HG02884 (cell line): ENCODE measurements around the gene MCTP2.

Experiments
- ATAC-seq: cut with Tn5 transposase; IDR thresholded peaks from one replicate; pipeline ENCODE4 v1.9.1; 2021; ENCODE audit warnings: mild to moderate bottlenecking, moderate library complexity; ENCODE audit not compliant: unreplicated experiment

The MCTP2 gene

DNA sequence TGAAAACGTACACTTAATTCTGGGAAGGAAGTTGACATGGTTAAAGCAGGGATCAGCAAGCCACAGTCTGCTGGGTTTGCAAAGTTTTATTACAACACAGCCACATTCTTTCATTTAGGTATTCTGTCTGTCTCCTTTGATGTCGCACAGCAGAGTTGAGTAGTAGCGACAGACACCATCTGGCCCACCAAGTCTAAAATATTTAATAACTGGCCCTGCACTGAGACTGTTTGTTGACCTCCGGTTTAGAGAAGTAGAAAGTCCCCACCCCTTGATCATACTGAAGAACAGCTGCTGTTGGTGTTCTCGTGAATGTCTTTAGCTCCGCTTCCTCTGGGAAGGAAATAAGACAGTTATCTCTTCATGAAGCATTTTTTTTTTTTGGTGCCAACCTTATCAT is 66.2 kb downstream of the MCTP2 start:
- ATAC-seq: no peak

DNA sequence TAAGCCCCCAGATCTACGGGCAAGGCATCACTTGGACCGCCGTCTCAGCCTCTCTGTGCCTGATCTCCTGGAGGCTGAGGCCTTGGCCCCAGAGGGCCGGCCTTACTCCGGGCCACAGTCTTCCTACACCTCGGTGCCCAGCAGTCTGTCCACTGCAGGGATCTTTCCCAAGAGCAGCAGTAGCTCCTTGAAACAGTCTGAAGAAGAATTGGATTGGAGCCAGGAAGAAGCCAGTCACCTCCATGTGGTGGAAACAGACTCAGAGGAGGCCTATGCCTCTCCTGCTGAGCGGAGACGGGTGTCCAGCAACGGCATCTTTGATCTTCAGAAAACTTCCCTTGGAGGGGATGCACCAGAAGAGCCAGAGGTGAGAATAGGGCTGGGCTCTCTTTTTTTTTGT is 67.0 kb downstream of the MCTP2 start:
- no peak for ATAC-seq

DNA sequence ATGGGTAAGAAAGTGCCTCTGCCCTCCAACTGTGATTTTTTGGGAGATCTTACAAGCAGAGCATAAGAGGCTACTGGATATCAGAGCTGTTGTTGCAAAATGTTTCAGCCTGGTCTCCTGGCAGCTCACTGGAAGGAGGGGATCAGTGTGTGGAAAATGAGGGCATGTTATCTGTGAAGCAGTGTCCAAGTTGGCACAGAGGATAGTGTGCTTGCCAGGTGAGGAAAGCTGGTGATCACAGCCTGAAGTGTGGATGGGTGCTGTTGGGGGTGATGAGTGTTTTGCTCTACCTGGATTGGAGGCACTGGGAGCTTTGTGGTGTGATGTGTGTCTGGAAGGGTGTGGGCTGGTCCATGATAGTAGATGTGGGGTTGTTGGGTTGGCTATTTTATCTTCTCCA is 69.3 kb downstream of the MCTP2 start:
- no peak for ATAC-seq

DNA sequence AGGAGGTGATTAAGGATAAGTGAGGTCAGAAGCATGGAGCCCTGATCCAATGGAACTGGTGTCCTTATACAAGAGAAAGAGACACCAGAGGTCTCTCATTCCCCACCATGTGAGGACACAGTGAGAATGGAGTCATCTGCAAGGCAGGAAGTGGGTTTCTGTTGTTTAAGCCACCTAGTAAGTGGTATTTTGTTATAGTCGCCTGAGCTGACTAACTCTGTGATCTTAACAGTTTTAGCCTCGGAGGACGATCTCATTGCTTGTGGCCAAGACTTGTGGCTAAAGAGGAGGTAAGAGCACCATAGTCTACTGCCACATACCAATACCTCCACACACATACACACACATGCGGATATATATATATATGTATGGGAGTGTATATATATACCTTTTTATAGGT is 73.8 kb downstream of the MCTP2 start:
- ATAC-seq: peak; percentile 39

DNA sequence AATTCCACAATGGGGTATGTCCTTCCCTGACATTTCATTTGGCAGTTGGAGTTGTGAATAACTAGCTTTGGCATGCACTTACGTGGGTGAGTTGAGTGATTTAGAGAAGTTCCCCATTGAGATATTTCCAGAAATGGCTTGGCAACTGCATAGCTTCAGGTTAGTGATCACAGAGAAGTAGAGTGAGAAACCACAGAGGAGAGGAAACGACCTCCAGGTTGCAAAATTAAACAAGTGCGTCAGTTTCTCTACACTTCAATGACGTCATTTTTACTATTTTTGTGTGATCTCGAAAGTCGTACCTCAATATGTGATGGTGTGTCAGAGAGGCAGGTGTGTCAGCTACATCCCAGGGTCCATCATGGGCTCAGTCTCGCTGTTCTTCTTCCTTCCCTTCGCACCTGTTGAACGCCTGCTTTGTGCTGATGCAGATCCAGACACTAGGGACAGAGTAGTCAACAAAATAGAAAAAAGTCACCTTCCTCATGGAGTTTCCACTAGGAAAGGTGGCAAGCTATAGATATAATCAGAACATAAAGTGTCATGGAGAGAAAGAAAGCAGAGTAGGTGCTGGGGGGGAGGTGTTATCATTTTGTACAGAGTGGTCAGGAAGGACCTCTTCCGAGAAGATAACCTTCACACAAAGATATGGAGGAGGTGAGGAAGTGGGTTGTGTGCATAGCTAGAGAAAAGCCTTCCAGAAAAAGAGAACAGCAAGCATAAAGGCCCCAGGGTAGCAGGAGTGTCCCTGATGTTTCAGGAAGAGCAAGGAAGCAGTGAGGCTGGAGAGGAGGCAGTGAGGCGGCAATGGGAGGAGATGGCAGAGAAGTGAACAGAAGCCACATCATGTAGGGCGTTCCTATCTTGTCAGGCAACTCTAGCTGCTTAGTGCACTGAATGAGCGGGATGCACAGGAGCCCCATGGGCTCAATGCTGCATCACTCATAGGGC is 75.6 kb downstream of the MCTP2 start:
- peak; percentile 87 for ATAC-seq

DNA sequence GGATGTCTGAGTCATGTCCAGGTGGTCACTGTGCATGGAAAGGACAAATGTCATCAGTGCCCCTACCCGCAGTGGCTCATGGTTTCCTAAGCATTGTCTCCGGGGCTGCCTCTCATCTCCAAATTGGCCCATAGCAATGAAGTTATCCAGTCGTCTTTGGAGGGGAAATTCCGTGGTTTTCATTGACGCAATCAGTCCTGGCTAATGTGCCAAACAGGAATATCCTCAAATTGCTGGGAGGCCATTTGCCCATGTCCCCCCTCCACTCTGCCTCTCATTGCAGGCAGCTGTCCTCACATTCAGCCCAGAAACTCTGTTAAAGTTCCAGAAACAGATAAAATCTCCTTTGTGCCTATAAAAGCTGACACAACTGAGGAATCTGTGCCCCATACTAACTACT is 81.6 kb downstream of the MCTP2 start:
- ATAC-seq: no peak

DNA sequence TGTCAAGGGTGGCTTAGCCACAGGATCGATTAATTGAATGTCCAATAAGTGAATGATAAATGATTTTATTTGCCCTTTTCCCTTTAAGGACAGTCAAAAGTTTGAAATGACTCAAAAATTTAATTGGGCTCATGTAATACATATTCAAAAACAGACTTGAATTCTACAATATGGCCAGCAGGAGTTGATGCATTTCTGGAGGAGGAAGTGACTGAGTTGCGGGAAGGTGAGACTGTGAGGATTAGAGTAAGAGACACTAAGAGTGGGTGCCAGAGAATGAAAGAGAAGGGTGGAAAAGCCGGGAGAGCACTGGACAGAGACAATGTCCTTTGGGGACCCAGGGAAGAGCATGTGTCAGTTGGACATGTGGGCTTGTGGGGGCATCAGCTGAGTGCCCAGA is 83.3 kb downstream of the MCTP2 start:
- ATAC-seq: no peak

DNA sequence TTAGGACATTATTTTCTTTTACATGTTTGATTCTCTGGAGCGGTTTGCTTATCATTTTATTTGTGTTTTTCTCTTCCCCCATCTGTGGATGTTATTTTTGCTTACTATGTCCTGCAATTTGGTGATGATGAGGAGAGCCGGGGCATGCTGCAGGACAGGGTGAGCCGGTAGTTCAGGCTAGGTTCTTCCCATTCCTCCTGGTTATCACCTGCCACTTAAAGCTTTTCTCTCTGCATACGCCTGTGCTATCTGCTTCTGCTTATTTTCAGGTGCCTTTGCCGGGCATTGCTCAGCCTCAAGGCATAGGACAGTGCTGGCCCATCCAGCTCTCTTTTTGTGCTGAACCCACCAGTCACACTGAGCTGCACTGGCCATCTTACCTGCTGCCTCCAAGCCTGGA is 85.8 kb downstream of the MCTP2 start:
- no peak for ATAC-seq

DNA sequence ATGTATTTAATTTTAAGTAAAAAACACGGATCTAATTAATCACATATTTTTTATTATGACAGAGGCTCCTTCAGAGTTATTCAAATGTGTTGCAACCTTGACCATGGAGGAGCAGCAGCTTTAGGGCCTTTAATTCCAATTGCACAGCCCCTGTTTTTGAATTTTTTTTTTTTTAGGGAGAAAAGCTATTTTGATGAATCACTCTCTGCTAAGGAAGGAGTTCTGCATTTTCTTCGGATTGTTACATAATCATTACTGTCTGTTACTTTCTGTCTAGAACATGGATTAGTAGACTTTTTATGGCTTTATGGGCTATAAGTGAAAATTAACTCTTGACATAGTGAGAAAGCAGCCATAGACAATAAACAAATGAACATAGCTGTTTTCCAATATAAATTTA is 90.8 kb downstream of the MCTP2 start:
- no peak for ATAC-seq

DNA sequence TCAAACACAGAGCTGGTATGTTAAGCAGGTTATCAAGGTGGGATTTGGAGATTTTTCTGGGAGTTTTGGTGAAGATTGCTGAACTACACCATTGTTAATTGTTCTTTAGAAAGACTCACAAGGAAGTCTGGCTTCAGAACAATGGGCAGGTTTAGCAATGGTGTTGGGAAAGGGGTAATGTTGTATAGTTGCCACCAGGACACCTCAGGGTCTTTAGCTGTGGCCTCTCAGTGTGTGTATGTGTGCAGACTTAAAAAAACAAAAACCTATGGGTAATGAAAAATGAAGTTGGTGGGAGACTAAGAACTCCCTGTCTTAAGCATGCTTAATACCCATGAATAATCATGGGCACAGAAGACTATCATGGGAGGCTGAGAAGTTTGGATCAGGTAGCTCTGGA is 91.7 kb downstream of the MCTP2 start:
- ATAC-seq: no peak

DNA sequence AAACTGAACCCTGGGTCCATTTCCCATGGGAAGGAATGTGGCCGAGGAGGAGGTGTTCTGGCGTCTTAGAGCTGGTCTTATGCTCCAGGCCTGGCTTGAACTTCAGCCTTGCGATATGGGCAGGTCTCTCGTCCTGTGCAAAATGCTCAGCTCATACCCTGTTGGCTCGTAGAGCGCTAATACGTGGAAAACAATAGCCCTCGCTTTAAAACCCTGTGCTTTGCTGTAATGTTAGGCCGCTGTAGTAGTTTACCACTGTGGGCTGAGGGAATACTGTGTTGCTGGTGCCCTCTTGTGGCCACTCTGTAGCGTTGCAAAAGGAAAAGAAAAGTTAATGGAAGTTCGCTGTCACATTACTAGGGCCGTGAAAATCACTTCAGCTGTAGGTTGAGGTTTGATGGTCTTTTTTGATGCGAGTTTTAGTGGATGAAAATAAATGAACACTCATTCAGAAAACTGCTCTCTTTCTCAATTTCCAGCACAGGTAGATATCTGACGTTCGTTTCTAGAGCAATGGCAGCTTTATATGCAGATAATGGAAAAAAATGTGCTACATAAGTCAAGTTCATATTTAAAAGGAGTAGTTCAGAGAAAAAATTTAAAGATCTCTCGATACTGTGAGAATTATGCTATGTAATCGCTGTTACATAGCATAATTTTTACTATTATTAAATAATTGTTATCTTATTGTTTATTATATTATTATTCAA is 92.9 kb downstream of the MCTP2 start:
- ATAC-seq: peak; percentile 87

DNA sequence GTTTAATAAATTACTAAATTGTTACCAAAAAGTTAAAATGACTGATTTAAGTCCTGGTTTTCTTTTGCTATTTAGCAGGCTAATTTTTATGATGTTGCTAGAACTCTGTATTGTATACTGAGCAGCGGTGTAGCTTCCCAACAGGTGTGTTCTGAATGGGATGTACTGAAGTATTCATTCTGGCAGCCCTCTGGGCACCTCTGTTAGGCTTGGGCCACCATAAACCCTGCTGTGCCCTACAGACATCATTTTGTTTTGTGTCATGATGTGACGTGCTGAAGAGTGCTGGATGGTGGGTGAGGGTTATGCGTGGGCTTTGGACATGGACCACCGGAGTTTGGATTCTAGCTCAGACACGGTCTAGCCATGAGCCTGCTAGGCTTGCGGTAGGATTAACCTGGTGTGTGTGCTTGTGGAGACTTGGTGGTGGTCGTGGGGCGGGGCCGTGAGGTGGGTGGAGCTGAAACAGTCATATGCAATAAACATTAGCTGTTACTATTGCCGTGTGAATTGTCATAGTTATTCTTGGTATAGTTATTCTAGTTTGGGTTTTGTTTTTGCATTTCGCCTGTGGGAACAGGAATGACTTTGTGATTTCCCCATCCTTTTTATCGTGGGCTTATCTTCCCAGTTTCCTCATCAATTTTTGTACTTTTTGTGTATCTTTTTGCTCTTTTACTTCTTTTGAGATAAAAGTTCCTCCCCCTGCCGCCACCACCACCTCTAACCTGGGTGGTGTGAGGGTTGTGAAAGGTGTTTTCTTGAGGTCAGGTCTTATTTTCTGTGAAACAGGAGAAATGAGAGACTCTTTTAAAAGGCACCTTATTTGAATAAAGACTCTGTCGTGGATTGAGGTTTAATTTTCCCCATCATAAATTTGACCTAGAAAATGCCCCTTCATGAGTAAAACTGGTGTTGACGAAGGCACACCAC is 93.7 kb downstream of the MCTP2 start:
- no peak for ATAC-seq

DNA sequence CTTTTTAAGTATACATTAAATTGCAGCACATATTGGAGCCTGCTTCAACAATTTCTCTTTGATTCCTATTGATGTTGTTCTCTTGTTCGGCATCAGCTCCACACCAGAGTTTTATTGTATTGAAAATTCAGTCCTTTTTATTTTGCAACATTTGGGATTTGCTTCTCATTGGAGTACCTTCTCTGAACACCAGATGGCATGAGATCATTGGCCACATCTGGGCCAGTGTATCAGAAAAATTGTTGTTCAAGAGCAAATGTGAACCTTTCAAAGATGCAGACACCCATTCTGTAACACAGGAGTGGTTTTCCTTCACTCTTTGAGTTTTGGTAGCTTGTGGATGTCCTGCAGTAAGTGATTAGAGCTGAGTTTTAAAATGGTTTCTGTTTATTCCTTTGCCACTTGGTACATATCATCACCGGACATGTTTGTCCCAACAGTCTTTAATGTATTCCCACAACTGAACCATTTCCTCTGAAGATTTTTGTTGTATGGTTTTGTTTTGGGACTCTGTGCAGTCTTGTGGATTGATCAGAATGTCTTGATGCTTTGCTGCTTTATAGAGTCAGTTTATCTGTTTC is 96.1 kb downstream of the MCTP2 start:
- peak; percentile 46 for ATAC-seq

DNA sequence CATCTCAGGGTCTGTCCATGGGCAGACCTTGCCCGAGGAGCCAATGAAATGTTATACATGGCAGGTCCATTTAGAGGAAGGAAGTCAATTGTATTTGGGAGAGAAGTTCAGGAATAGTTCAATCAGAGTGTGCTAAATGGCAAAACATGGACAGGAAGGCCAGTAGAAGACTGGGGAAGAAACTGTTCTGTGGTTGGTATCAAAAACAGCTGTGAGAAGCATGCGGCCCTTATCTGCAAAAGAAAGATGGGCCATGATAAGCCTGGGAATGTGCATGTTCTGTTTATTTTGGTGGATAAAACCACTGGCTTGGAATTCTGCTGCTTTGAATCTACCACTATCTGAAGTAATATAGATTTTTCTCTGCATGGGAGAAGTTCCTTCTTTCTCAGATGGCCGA is 100.4 kb downstream of the MCTP2 start:
- ATAC-seq: no peak

DNA sequence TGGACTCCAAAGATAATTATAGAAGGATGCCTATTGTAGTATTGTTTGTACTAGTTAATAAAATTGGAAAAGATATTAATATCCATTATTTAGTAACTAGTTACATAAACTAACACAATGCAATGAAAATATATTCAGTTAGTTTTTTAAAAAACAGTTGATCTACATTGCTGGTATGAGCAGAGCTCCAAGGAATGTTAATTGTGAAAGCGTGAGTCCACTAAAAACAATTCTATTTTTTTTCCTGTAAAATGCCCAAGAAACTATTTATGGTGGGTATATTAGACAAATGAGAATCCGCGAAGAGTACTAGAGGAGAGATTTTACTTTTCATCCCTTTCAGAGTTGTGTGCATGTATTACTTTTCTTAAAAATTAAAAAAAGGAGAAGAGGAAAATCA is 104.3 kb downstream of the MCTP2 start:
- no peak for ATAC-seq

DNA sequence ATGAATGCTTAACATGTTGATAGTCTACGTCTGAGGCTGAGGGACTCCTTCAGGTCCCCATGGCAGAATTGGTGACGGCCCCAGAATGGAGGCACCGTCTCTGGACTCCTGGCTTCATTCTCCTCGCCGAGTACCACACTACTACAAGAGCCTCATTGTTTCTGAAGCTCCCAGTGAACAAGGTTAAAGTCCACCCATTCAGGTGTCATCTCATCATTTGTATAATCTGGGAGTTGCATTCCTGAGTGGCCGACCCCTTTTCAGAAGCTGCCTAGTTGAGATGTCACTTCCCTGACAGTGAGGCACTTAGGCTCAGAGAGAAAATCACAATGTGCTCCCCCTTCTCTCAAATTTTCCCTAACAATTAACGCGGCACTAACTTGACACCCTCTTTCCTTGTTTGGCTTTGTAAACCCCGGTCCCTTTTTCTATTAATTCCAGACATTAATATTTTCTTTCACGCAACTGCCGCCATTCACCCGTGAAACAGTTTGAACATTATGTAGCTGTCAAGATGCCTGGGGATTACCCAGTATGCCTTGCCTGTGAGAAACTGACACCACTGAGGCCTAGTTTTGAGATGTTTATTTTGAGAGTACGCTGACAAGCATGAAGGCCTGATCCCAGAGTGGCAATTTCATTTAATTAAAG is 105.6 kb downstream of the MCTP2 start:
- ATAC-seq: no peak

DNA sequence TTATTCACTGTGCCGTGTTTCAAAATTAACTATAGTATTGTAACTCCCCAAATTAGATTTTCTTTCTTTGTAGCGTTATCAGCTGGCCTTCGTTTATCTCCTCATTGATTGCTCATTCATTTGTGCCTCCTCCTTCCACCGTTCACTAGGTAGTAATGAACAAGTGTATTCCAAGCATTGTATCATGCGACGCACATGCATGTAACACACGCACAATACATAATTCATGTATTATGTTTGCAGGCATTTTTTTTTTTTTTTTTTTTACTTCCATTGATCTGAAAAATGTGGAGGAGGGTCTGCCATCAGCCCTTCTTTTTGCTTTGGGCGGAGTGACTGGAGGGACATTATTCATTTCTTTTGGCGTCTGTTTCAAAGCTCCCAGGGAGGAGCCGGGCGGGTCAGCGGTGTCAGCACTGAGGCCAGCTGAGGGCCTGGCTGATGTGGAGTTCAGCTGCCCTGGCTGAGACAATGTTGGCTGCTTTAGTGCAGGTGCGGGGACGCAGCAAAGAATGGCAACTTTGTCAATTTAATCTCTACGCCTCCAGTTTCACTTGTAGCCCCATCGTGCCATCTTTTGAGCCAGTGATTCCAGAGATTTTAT is 107.0 kb downstream of the MCTP2 start:
- ATAC-seq: no peak

DNA sequence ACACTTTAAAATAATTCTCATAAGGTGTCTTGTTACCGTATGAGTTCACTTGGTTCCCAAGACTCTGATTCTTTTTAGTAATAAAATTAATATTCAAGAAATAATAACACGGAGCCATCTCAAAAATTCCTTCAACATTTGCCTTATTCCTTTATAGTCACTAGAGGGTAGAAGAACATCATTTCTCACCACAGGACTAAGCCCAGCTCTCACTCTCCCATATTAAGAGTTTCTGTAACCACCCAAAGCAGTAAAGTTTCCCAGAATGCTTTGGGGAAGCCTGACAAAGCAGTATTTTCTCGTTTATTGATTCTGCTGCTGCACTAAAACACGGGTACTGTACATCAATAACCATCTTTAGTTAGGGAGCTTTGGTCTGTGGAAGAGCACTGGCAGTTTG is 114.9 kb downstream of the MCTP2 start:
- ATAC-seq: no peak

DNA sequence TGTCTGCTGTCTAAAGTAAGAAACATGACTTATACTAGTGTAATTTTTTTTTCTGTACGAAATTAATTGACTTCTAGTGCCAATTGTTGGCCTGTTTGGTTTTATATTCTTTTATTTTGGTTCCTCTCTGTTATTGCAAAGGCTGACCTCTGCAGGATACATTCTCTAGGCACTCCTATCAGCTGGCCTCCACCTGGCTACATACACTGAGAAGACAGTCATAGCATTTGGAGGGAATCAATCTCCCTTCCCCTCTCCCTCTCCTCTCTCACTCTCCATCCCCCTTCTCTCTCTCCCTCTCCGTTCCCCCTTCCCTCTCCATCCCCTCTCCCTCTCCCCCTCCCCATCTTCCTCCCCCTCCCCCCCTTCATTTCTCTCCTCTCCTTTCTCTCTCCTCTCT is 116.7 kb downstream of the MCTP2 start:
- ATAC-seq: no peak

DNA sequence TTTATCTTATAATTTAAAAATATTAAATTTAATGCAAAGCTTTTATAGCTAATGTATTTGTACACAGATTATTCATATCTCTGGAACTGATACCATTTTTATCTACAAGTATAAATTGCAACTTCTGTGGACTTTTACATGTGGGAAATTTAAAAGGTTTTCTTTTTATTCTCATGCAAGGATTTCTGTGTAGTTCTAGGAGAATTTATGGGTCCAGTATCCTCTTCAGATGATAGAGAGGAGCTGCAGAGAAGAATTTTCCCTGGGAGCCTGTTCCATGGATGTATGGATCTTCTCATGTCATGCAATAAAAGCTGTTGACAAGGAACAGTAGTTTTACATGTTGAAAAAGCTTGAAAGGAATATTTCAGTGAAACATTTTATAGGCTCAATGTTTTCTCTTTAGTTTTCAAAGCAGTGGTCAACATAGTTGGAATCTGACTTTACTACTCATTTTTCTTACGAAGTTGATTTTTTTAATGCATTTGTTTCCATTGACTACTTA is 119.7 kb downstream of the MCTP2 start:
- no peak for ATAC-seq
